ENCODE measurements around the gene LRRC52.

GRCh38 chr1:165549973-165550372 is 6.2 kb downstream of the LRRC52 start:
- TF ChIP-seq, protein P1, sequence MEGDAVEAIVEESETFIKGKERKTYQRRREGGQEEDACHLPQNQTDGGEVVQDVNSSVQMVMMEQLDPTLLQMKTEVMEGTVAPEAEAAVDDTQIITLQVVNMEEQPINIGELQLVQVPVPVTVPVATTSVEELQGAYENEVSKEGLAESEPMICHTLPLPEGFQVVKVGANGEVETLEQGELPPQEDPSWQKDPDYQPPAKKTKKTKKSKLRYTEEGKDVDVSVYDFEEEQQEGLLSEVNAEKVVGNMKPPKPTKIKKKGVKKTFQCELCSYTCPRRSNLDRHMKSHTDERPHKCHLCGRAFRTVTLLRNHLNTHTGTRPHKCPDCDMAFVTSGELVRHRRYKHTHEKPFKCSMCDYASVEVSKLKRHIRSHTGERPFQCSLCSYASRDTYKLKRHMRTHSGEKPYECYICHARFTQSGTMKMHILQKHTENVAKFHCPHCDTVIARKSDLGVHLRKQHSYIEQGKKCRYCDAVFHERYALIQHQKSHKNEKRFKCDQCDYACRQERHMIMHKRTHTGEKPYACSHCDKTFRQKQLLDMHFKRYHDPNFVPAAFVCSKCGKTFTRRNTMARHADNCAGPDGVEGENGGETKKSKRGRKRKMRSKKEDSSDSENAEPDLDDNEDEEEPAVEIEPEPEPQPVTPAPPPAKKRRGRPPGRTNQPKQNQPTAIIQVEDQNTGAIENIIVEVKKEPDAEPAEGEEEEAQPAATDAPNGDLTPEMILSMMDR (IDR thresholded peaks at IDR 0.05) = no peak
- no peak for TF ChIP-seq POLR2A (IDR thresholded peaks at IDR 0.05)
